ENCODE results near the gene WDR20.
"Not testable (repeated sequence)": the region's sequence is repeated elsewhere in the genome, so short reads cannot be mapped to it uniquely, and the experiment has no call there.

The WDR20 gene

GRCh38 chr14:102126807-102127455 lies 12.8 kb upstream of the WDR20 start:
- FAIRE-seq, result no peak
- DNase-seq (ENCODE audit: low spot score), result no peak

- DNase-seq (ENCODE audit: low spot score) (no peak), FAIRE-seq (no peak)
Observed at GRCh38 chr14:102131741-102132140, 8.0 kb upstream of the WDR20 start.

- DNase-seq (ENCODE audit: low spot score); FAIRE-seq: not testable (repeated sequence)
Observed at GRCh38 chr14:102134021-102134420, 5.7 kb upstream of the WDR20 start.

DNA sequence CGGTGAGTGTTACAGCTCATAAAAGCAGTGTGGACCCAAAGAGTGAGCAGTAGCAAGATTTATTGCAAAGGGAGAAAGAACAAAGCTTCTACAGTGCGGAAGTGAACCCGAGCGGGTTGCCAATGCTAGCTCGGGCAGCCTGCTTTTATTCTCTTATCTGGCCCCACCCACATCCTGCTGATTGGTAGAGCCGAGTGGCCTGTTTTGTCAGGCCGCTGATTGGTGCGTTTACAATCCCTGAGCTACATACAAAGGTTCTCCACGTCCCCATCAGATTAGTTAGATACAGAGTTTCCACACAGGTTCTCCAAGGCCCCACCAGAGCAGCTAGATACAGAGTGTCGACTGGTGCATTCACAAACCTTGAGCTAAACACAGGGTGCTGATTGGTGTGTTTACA lies 5.0 kb upstream of the WDR20 start:
- not testable (repeated sequence) for DNase-seq (ENCODE audit: low spot score); FAIRE-seq

- FAIRE-seq; DNase-seq (ENCODE audit: low spot score): not testable (repeated sequence)
Observed at GRCh38 chr14:102135456-102135855, 4.2 kb upstream of the WDR20 start.

DNA sequence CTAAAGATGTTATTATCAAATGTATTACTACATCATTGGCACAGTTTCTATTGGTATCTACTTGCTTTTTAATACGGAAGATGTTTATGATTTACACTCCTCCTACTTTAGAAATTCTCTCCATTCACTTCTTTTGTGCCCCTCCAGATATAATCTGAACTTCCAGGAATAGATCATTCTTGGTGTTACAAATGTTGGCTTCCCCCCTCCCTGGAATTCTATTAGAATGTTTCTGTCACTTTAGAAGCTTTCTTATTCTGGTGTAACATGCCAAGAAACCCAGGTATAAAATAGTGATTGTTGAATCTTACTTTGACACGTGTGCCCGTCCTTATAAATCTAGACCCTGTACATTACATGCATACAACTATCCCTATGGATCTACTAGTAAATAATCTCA lies 1.2 kb upstream of the WDR20 start:
- FAIRE-seq (no peak), DNase-seq (ENCODE audit: low spot score) (no peak)

DNA sequence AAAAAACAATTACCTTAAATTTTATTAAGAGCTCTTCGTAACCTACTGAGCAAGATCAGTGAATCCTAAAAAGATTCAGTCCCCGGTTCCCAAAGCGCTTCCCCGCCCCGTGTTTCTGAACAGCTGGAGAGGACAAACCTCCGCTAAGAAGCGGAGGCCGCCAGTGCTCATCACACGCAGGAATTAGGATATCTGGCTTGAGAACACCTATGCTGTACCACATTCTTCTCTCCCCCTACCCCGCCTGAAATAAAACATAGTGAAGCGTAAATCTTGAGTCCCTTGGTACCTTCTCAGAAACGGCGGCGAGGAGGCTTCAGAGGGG lies 774 bp upstream of the WDR20 start:
- no peak for DNase-seq (ENCODE audit: low spot score)
- no peak for FAIRE-seq

DNA sequence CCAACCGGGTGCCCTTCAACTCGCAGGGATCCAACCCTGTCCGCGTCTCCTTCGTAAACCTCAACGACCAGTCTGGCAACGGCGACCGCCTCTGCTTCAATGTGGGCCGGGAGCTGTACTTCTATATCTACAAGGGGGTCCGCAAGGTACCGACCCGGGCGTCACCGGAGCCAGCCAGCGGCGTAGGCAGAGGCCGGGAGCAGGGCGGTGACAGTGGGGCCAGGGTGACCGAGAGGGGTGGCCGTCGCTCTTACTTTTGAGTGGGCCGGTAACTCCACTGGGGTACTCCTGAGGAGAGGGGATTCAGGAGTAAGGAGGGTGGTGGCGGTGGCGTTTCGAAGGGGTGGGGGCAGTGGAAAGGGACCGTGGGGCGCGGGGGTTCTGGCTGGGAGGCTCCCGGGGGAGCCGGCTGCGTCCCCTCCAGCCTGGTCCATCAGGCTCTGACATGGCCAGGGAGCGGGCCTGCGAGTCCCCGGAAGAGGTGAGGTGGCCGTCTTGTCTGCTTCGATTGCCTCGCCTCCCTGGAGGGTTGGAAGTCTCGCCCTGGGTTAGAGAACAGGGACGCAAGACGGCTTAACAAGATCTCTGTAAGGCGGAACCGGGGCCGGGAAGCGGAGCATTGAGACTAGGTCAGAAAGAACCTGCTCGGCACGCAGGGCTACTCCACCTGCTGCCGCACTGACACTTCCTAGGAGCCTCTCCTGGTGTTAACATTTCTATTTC lies 491 bp downstream of the WDR20 start:
- no peak for FAIRE-seq

DNA sequence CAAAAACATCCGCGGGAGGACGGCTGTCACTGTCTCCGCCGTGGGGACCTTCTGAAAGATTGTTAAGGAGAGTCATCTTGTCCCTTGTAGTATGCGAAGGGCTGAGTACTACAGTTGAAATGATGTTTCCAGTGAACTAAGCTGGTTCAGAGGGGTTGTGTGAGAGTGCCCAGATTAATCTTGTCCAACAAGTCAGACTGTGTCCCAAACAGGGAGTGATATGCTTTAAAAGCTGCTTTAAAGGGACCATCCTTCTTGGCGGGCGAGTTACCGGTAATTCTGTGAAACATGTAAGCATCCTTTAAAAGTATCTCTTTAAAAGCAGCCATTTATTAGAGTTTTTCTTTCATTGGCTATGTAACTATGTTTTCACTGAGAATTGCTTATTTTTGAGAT lies 1.1 kb downstream of the WDR20 start:
- no peak for DNase-seq (ENCODE audit: low spot score)
- no peak for FAIRE-seq

More for the DNA sequence above, 491 bp downstream of the WDR20 start:
- DNase-seq (ENCODE audit: low spot score), result peak; percentile 9

DNA sequence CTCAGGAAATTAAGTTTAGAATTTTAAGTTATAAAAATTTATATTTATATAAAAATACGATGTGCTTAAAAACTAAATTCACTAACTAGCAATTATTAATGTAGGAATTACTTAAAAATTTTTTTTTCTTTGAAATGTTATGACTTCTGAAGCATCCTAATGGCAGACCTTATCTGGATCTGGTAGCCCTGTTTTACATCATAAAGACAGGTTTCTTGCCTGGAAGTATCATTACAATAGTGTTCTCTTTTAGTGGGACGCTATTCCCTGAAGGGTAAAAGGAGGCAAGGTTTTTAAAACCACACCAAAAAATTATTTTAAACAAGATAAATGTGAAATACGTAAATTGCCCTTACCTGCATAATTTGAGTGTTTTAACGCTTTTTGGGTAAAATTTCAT lies 2.1 kb downstream of the WDR20 start:
- FAIRE-seq, result no peak
- DNase-seq (ENCODE audit: low spot score), result no peak

DNA sequence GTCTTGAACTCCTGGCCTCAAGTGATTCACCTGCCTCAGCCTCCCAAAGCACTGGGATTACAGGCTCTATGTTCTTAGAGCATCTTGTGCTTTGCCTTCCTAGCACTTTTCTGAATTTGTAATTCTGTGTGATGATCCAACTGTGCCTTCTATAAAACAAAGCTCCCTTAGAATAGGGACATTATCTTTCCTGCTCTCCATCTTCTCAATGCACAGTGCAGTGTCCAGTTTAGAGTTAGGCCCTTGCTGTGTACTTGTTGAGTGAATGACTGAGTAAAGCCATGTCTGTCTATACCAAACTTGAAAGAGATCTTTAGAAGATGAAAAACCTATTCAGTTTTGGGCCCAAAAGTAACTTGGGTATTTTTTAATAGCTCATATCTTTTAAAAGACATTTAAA lies 5.2 kb downstream of the WDR20 start:
- no peak for FAIRE-seq

GRCh38 chr14:102145395-102145794 lies 5.7 kb downstream of the WDR20 start:
- FAIRE-seq, result no peak
- no peak for DNase-seq (ENCODE audit: low spot score)

More for the DNA sequence above, 5.2 kb downstream of the WDR20 start:
- DNase-seq (ENCODE audit: low spot score), result no peak

- no peak for FAIRE-seq
- no peak for DNase-seq (ENCODE audit: low spot score)
Observed at GRCh38 chr14:102146423-102146822, 6.7 kb downstream of the WDR20 start.

GRCh38 chr14:102150083-102150482 lies 10.4 kb downstream of the WDR20 start:
- FAIRE-seq (no peak), DNase-seq (ENCODE audit: low spot score) (no peak)

- FAIRE-seq, result no peak
- no peak for DNase-seq (ENCODE audit: low spot score)
Observed at GRCh38 chr14:102150744-102151143, 11.0 kb downstream of the WDR20 start.

DNA sequence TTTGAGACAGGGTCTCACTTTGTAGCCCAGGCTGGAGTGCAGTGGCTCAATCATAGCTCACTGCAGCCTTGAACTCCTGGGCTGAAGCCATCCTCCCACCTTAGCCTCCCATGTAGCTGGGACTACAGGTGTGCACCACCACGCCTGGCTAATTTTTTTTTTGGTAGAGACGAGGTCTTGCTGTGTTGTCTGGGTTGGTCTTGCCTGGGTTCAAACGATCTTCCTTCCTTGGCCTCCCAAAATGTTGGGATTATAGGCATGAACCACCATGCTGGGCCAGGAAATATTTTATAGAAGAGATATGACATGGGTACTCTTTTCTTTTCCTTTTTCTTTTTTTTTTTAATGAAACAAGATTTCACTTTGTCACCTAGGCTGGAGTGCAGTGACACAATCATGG lies 11.7 kb downstream of the WDR20 start:
- FAIRE-seq; DNase-seq (ENCODE audit: low spot score): not testable (repeated sequence)

DNA sequence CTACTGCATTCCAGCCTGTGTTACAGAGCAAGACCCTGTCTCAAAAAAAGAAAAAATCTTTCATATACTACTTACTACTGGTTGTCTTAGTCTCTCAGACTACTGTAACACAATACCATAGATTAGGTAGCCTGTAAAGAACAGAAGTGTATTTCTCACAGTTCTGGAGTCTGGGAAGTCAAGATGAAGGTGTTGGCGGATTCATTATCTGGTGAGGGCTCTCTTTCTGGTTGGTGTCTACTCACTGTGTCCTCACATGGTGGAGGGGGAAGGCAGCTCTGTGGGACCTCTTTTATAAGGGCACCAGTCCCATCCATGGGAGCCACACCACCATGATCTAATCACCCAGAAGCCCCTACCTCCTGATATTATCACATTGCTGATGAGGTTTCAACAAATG lies 14.4 kb downstream of the WDR20 start:
- DNase-seq (ENCODE audit: low spot score), result no peak
- FAIRE-seq, result no peak

GRCh38 chr14:102154821-102155549 lies 15.3 kb downstream of the WDR20 start:
- FAIRE-seq (no peak), DNase-seq (ENCODE audit: low spot score) (no peak)

DNA sequence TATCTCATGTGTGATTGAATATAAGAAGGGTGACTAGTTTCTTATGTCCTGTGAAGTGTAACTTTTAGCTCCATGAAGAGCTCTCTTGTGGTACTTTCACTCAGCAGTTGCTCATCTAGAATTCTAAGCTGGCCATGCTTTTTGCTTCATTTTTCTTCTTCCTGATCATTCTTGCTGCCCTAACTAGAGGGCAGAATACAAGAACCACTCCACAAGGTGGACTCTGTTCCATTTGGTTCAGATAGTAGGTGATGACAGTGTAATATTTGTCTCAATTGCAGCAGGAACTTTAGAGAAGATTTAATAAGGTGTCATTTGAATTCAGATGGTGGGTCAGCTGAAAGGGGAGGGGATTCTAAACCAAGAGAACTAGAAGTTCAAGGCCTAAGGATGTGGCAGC lies 17.6 kb downstream of the WDR20 start:
- FAIRE-seq (no peak), DNase-seq (ENCODE audit: low spot score) (no peak)

- DNase-seq (ENCODE audit: low spot score) (no peak), FAIRE-seq (no peak)
Observed at GRCh38 chr14:102158797-102159196, 19.1 kb downstream of the WDR20 start.

DNA sequence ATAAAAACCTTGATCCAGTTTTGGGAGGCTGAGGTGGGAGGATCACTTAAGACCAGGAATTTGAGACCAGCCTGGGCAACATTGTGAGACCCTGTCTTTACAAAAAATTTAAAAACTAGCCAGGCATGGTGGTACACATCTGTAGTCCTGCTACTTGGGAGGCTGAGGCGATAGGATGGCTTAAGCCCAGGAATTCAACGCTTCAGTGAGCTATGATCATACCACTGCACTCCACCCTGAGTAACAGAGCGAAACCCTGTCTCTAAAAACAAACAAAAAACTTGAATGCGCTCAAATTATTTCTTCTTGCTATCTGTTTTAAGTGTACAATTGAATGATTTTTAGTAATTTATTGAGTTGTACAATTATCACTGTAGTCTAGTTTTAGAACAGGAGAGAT lies 20.1 kb downstream of the WDR20 start:
- FAIRE-seq, result no peak
- no peak for DNase-seq (ENCODE audit: low spot score)

DNA sequence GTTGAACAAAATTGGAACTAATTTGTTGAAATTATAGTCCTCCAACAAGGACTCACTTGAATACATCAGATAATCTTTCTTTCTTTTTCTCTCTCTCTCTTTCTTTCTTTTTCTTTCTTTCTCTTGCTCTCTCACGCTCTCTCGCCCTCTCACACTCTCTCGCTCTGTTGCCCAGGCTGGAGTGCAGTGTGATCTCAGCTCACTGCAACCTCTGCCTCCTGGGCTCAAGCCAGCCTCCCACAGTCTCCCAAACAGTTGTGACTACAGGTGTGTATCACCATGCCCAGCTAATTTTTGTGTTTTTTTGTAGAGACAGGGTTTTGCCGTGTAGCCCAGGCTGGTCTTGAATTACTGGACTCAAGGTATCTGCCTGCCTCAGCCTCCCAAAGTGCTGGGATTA lies 22.8 kb downstream of the WDR20 start:
- DNase-seq (ENCODE audit: low spot score), result no peak
- FAIRE-seq, result no peak

DNA sequence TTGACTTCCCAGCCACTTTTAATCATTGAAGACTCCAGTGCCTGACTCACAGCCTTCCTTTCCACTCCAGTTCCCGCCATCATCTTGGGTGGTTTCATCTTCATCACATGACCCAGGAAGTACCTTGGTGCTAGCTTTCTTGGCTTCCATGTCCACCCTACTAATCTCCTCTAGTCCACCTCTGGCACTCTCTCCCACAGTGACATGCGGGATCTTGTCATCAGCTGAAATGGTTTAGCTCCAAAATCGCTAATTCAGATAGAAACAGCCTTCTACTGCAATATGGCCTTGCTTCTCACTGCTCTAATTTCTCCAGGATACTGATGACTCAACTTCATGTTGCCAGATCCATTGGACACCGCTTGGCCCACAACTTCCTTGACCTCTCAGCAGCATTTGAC lies 24.5 kb downstream of the WDR20 start:
- no peak for FAIRE-seq
- DNase-seq (ENCODE audit: low spot score), result no peak
